Vagina (tissue), 2 donors: ENCODE results near the gene RAG1.

ENCODE experiments used
- POLR2A ChIP-seq, 2 donors: fragments of 450-650 bp; IDR thresholded peaks; one replicate each; pipeline ENCODE4 v1.6.1; 2017; ENCODE audit warnings: antibody characterized with exemption in 2 of 2, mild to moderate bottlenecking in 2 of 2, moderate library complexity in 2 of 2
- TF ChIP-seq, protein P1 (sequence below), 3 experiments: fragments of 450-650 bp in 2 of 3; fragments of 200-600 bp in 1 of 3; sonication (generic) in 1 of 3; IDR thresholded peaks; one replicate each; pipeline ENCODE4 v1.5.1; 2017 to 2019; ENCODE audit warnings: antibody characterized with exemption in 3 of 3, mild to moderate bottlenecking in 2 of 3, moderate library complexity in 2 of 3

DNA sequence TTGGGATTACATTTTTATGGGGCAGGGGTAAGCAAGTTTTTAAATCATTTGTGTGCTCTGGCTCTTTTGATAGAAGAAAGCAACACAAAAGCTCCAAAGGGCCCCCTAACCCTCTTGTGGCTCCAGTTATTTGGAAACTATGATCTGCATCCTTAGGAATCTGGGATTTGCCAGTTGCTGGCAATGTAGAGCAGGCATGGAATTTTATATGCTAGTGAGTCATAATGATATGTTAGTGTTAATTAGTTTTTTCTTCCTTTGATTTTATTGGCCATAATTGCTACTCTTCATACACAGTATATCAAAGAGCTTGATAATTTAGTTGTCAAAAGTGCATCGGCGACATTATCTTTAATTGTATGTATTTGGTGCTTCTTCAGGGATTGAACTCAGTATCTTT lies 10.1 kb downstream of the RAG1 start:
- TF ChIP-seq POLR2A (IDR thresholded peaks at IDR 0.05) = no peak
- TF ChIP-seq, protein P1, sequence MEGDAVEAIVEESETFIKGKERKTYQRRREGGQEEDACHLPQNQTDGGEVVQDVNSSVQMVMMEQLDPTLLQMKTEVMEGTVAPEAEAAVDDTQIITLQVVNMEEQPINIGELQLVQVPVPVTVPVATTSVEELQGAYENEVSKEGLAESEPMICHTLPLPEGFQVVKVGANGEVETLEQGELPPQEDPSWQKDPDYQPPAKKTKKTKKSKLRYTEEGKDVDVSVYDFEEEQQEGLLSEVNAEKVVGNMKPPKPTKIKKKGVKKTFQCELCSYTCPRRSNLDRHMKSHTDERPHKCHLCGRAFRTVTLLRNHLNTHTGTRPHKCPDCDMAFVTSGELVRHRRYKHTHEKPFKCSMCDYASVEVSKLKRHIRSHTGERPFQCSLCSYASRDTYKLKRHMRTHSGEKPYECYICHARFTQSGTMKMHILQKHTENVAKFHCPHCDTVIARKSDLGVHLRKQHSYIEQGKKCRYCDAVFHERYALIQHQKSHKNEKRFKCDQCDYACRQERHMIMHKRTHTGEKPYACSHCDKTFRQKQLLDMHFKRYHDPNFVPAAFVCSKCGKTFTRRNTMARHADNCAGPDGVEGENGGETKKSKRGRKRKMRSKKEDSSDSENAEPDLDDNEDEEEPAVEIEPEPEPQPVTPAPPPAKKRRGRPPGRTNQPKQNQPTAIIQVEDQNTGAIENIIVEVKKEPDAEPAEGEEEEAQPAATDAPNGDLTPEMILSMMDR (IDR thresholded peaks at IDR 0.05) = no peak
